Body of pancreas (tissue), 4 donors: ENCODE data around the gene SETD7. TPM values are rescaled to one million over a fixed set of nuclear protein-coding genes. Genes with fewer than 3 reads are reported as not detected.

Source experiments
- ATAC-seq: fragments of 150-250 bp; one replicate; pipeline ENCODE4 v1.9.1; 2016
- DNase-seq, 4 donors: peaks; one replicate each; pipeline ENCODE4 v3.0.0-alpha.2; 2019
- H3K27ac ChIP-seq, 4 donors: fragments of 200-600 bp; sonication (generic); 1 replicate in 3 of 4; 2 replicates in 1 of 4; pipeline versions ENCODE4 v1.5.1 to v1.6.1; 2016 to 2019; ENCODE audit warnings: mild to moderate bottlenecking in 1 of 4, mixed read lengths in 1 of 4, moderate library complexity in 1 of 4
- H3K27me3 ChIP-seq, 2 donors: fragments of 200-600 bp; sonication (generic); one replicate each; pipeline ENCODE4 v1.6.0; 2016; ENCODE audit warnings: mild to moderate bottlenecking in 1 of 2
- H3K36me3 ChIP-seq, 2 donors: fragments of 200-600 bp; sonication (generic); replicated peaks in 1 of 2; 2 replicates each; pipeline ENCODE4 v1.5.1; 2016; ENCODE audit warnings: low read depth in 2 of 2; ENCODE audit not compliant: insufficient read depth in 1 of 2
- H3K4me1 ChIP-seq: fragments of 200-600 bp; sonication (generic); one replicate; pipeline ENCODE4 v1.6.0; 2016
- H3K4me3 ChIP-seq, 2 donors: fragments of 200-600 bp; sonication (generic); 1 replicate in 1 of 2; 2 replicates in 1 of 2; pipeline ENCODE4 v1.5.1; 2016 to 2019
- H3K9me3 ChIP-seq, 3 donors: fragments of 200-600 bp; sonication (generic); 1 replicate in 2 of 3; 2 replicates in 1 of 3; pipeline ENCODE4 v1.5.1; 2016
- CTCF ChIP-seq, 7 experiments: fragments of 450-650 bp in 4 of 7; fragments of 200-600 bp in 3 of 7; sonication (generic) in 3 of 7; IDR thresholded peaks; one replicate each; pipeline ENCODE4 v1.5.1; 2016 to 2019; ENCODE audit warnings: antibody characterized with exemption in 7 of 7
- POLR2A ChIP-seq, 3 donors: fragments of 450-650 bp; IDR thresholded peaks; one replicate each; pipeline ENCODE4 v1.6.1; 2016; ENCODE audit warnings: antibody characterized with exemption in 3 of 3, mild to moderate bottlenecking in 2 of 3
- WGBS, 2 donors: methylation state at CpG; one replicate each; pipeline ENCODE4 v1.1.5; 2017; 5-methylcytosine and 5-hydroxymethylcytosine counted together
- intact Hi-C: fragments of 100-400 bp; cut with DNase I; formaldehyde crosslinking; loops from one replicate; pipeline ENCODE4 v1.15.1; 2023
- total RNA-seq, 2 donors: library from RNA; depleted of rRNA; stranded (reverse); fragments of >200 nt; gene quantifications; one replicate each; pipeline ENCODE4 v1.1.0, GENCODE V29; 2016

SETD7 gene
- 10 to 100 TPM; 21.8 to 34.8 TPM for total RNA-seq

- peak; percentile 58 for ATAC-seq
- H3K36me3 ChIP-seq = no peaks in the 10 kb centered on the region
- TF ChIP-seq POLR2A (IDR thresholded peaks at IDR 0.05) (peak; percentile 85 to 92 (median 92)), CTCF (IDR thresholded peaks at IDR 0.05) (peak in 1 of 7 experiments; percentile 3)
- peak; percentile 72 to 82 (median 81) for DNase-seq
- H3K27ac ChIP-seq = peak within 1 kb of the TSS; percentile 97 to 99 (median 98)
- intact Hi-C loops = no loop called here
- peaks cover 66% of the 10 kb centered on the region for H3K4me1 ChIP-seq
- H3K4me3 ChIP-seq = peak within 1 kb of the TSS; percentile 62 to 89
- H3K27me3 ChIP-seq = no peaks in the 10 kb centered on the region
- 0 to 1% methylated on average over 2 to 61 of the region's 61 CpGs for WGBS, 2 donors
- H3K9me3 ChIP-seq = no peaks in the 10 kb centered on the region
Observed at GRCh38 chr4:139556071-139556723, at the start of gene SETD7. TSS of gene SETD7 (minus strand) at chr4:139556219. CDS start at chr4:139556137, 82 bp downstream.

GRCh38 chr4:139605516-139605915 lies 49.5 kb upstream of the SETD7 start:
- no peak for ATAC-seq
- H3K27me3 ChIP-seq = no peaks in the 10 kb centered on the region
- H3K9me3 ChIP-seq = no peaks in the 10 kb centered on the region
- DNase-seq = no peak
- H3K27ac ChIP-seq = no peak overlapping the region
- no peak for TF ChIP-seq CTCF (IDR thresholded peaks at IDR 0.05)
- no peak for TF ChIP-seq POLR2A (IDR thresholded peaks at IDR 0.05)
- H3K36me3 ChIP-seq = no peaks in the 10 kb centered on the region
- intact Hi-C loops = no loop called here
- H3K4me1 ChIP-seq = peaks cover 16% of the 10 kb centered on the region
- WGBS, 2 donors = 80 to 91% methylated on average over 3 of the region's 3 CpGs
- H3K4me3 ChIP-seq = no peak overlapping the region

GRCh38 chr4:139603576-139604410 lies 47.8 kb upstream of the SETD7 start:
- ATAC-seq (peak; percentile 84), DNase-seq (peak; percentile 45 to 71 (median 54))
- no peaks in the 10 kb centered on the region for H3K36me3 ChIP-seq
- no peaks in the 10 kb centered on the region for H3K9me3 ChIP-seq
- intact Hi-C loops = no loop called here
- 31 to 39% methylated on average over 3 of the region's 3 CpGs for WGBS, 2 donors
- H3K27me3 ChIP-seq = no peaks in the 10 kb centered on the region
- peaks cover 16% of the 10 kb centered on the region for H3K4me1 ChIP-seq
- no peak overlapping the region for H3K4me3 ChIP-seq
- H3K27ac ChIP-seq = peak overlapping the region in 3 of 4 donors; percentile 3 to 75 (median 6)
- TF ChIP-seq POLR2A (IDR thresholded peaks at IDR 0.05) (no peak), CTCF (IDR thresholded peaks at IDR 0.05) (peak; percentile 44 to 76 (median 66))

GRCh38 chr4:139602776-139603360 lies 46.8 kb upstream of the SETD7 start:
- TF ChIP-seq CTCF (IDR thresholded peaks at IDR 0.05) = no peak
- TF ChIP-seq POLR2A (IDR thresholded peaks at IDR 0.05) = no peak
- Histone ChIP-seq H3K9me3 (no peaks in the 10 kb centered on the region), H3K4me1 (peaks cover 16% of the 10 kb centered on the region), H3K4me3 (no peak overlapping the region), H3K27ac (no peak overlapping the region), H3K27me3 (no peaks in the 10 kb centered on the region), H3K36me3 (no peaks in the 10 kb centered on the region)
- WGBS, 2 donors = 49 to 52% methylated on average over 6 of the region's 6 CpGs
- ATAC-seq = no peak
- no peak for DNase-seq
- intact Hi-C loops = no loop called here
